Endothelial cell of umbilical vein (primary cell): ENCODE results near the gene KIF26B. TPM values are rescaled to one million over a fixed set of nuclear protein-coding genes. Genes with fewer than 3 reads are reported as not detected.

Experiments
- BruUV-seq: library from RNA; stranded (reverse); fragments of 400-500 nt; replicated peaks from 2 replicates; lab custom pipeline; 2021; lab: Mats Ljungman, UMichigan
- CTCF ChIA-PET: fragments of 300-600, 350-600 bp; sonication (Branson Sonifier 250); formaldehyde crosslinking; loops from one replicate; lab custom pipeline; 2021; ENCODE audit warnings: antibody characterized with exemption, inconsistent platforms; lab: Charles Lee
- POLR2A ChIA-PET: fragments of 300-600, 350-600 bp; sonication (Branson Sonifier 250); formaldehyde crosslinking; loops from one replicate; lab custom pipeline; 2021; ENCODE audit warnings: antibody characterized with exemption, inconsistent platforms; lab: Charles Lee
- DNase-seq: peaks from one replicate; pipeline ENCODE4 v3.0.0-alpha.2; 2011; ENCODE audit warnings: low read depth, low spot score
- FAIRE-seq: peaks from 2 replicates; lab custom pipeline; 2011; peaks lifted over from hg19 to GRCh38; lab: Jason Lieb, UNC
- H2AFZ ChIP-seq: 2 replicates; pipeline ENCODE4 v1.6.0; 2012; ENCODE audit warnings: low read depth, low read length, control low read depth, inconsistent platforms
- H3K27ac ChIP-seq: 2 replicates; pipeline ENCODE4 v1.5.1; 2011; ENCODE audit warnings: low read depth, mild to moderate bottlenecking, control low read depth, low read length, moderate library complexity; ENCODE audit not compliant: insufficient read depth
- H3K27me3 ChIP-seq, 2 experiments: 2 replicates each; pipeline versions ENCODE4 v1.6.0 to v1.6.1; 2011; ENCODE audit warnings: low read length in 2 of 2, mixed read lengths in 1 of 2; ENCODE audit not compliant: control insufficient read depth in 2 of 2, insufficient read depth in 2 of 2
- H3K36me3 ChIP-seq, 2 experiments: 2 replicates in 1 of 2; 3 replicates in 1 of 2; pipeline ENCODE4 v1.5.1; 2011; ENCODE audit warnings: low read length in 2 of 2, mild to moderate bottlenecking in 1 of 2, moderate library complexity in 1 of 2; ENCODE audit not compliant: control insufficient read depth in 2 of 2, insufficient read depth in 2 of 2; ENCODE audit errors: extremely low read depth in 1 of 2
- H3K4me1 ChIP-seq: 3 replicates; pipeline ENCODE4 v1.5.1; 2011; ENCODE audit warnings: mild to moderate bottlenecking, low read length; ENCODE audit not compliant: control insufficient read depth, insufficient read depth; ENCODE audit errors: extremely low read depth
- H3K4me2 ChIP-seq: 2 replicates; pipeline ENCODE4 v1.6.1; 2011; ENCODE audit warnings: low read length, control low read depth, mixed read lengths; ENCODE audit not compliant: insufficient read depth
- H3K4me3 ChIP-seq, 3 experiments: fragments of 200-600 bp in 1 of 3; sonication (generic), shearing (Covaris generic) in 1 of 3; replicated peaks in 1 of 3; 2 replicates each; pipeline ENCODE4 v1.5.1; 2011 to 2016; ENCODE audit warnings: control low read depth in 3 of 3, low read length in 3 of 3, mild to moderate bottlenecking in 2 of 3, inconsistent platforms in 1 of 3, low read depth in 1 of 3, moderate library complexity in 1 of 3; ENCODE audit not compliant: insufficient read depth in 1 of 3
- H3K79me2 ChIP-seq: 2 replicates; pipeline ENCODE4 v1.6.0; 2012; ENCODE audit warnings: low read length, inconsistent platforms; ENCODE audit not compliant: control insufficient read depth, insufficient read depth
- H3K9ac ChIP-seq: replicated peaks from 2 replicates; pipeline ENCODE3; 2011; ENCODE audit warnings: low read length, control low read depth; ENCODE audit not compliant: insufficient read depth; ENCODE audit errors: extremely low read depth
- H3K9me1 ChIP-seq: replicated peaks from 3 replicates; pipeline ENCODE4 v1.6.0; 2011; ENCODE audit warnings: mild to moderate bottlenecking, low read length; ENCODE audit not compliant: control insufficient read depth, insufficient read depth; ENCODE audit errors: extremely low read depth
- H3K9me3 ChIP-seq: replicated peaks from 2 replicates; pipeline ENCODE4 v1.5.1; 2012; ENCODE audit warnings: low read length, inconsistent platforms; ENCODE audit not compliant: control insufficient read depth, insufficient read depth
- H4K20me1 ChIP-seq: replicated peaks from 2 replicates; pipeline ENCODE3; 2011; ENCODE audit warnings: mild to moderate bottlenecking, low read length; ENCODE audit not compliant: control insufficient read depth, insufficient read depth; ENCODE audit errors: extremely low read depth
- EZH2 ChIP-seq: IDR thresholded peaks from 2 replicates; pipeline ENCODE4 v1.6.1; 2012; ENCODE audit warnings: borderline replicate concordance, low read depth, mild to moderate bottlenecking, moderate library complexity, low read length, inconsistent platforms; ENCODE audit not compliant: severe bottlenecking
- FOS ChIP-seq: IDR thresholded peaks from 2 replicates; pipeline ENCODE4 v1.6.1; 2011; ENCODE audit warnings: mild to moderate bottlenecking, low read length, moderate library complexity, borderline replicate concordance; ENCODE audit not compliant: insufficient read depth
- GATA2 ChIP-seq: IDR thresholded peaks from 2 replicates; pipeline ENCODE4 v1.7.0; 2011; ENCODE audit warnings: low read depth, mild to moderate bottlenecking, moderate library complexity, mixed read lengths, low read length; ENCODE audit not compliant: insufficient read length, insufficient read depth
- JUN ChIP-seq: IDR thresholded peaks from 2 replicates; pipeline ENCODE4 v1.6.1; 2011; ENCODE audit warnings: borderline replicate concordance, low read depth; ENCODE audit not compliant: insufficient read length, insufficient read depth
- MYC ChIP-seq: IDR thresholded peaks from one replicate; pipeline ENCODE4 v1.6.1; 2011; ENCODE audit warnings: mild to moderate bottlenecking, low read depth, low read length
- POLR2A ChIP-seq: IDR thresholded peaks from 2 replicates; pipeline ENCODE4 v1.6.1; 2012; ENCODE audit warnings: low read depth, mild to moderate bottlenecking, control low read depth, low read length
- POLR2AphosphoS5 ChIP-seq: IDR thresholded peaks from 2 replicates; pipeline ENCODE4 v1.6.1; 2012; ENCODE audit warnings: low read depth, mild to moderate bottlenecking, control low read depth, low read length, moderate library complexity; ENCODE audit not compliant: insufficient read depth
- dilution Hi-C: fragments of 300-500 bp; cut with MboI; formaldehyde crosslinking; loops from one replicate; pipeline ENCODE4 v1.15.0; 2019; ENCODE audit warnings: low sequenced_read_pairs; ENCODE audit not compliant: extremely low pct_ligation_motif_present
- intact Hi-C: fragments of 100-400 bp; cut with micrococcal nuclease; formaldehyde crosslinking; loops from one replicate; pipeline ENCODE4 v1.10.0; 2022
- polyA plus RNA-seq, 4 experiments: library from polyadenylated mRNA; depleted of rRNA in 3 of 4; stranded (reverse) in 3 of 4; unstranded in 1 of 4; fragments of >200 nt; gene quantifications; 2 replicates each; pipeline versions ENCODE4 v1.2.1 to v1.2.3, GENCODE V29; 2011 to 2012; ENCODE audit warnings: missing spikeins in 1 of 4
- total RNA-seq: library from RNA; stranded (reverse); gene quantifications from 2 replicates; pipeline ENCODE4 v1.2.3, GENCODE V29; 2021
- TF ChIP-seq, protein P1 (sequence below), 2 donors: IDR thresholded peaks; 1 replicate in 1 of 2; 2 replicates in 1 of 2; pipeline ENCODE4 v1.5.1; 2011; ENCODE audit warnings: low read length in 2 of 2, mild to moderate bottlenecking in 2 of 2, moderate library complexity in 2 of 2, control low read depth in 1 of 2, inconsistent platforms in 1 of 2, low read depth in 1 of 2; ENCODE audit not compliant: insufficient read depth in 1 of 2; ENCODE audit errors: extremely low read depth in 1 of 2
- TF ChIP-seq, protein P2 (sequence below): IDR thresholded peaks from 2 replicates; pipeline ENCODE4 v1.6.1; 2011; ENCODE audit not compliant: insufficient read depth, insufficient read length

KIF26B gene
- total and polyA plus RNA-seq, 2 donors (not counting 3 experiments of a cell fraction or from before 2014, with no cell fraction given): 0.04 to 0.49 TPM

DNA sequence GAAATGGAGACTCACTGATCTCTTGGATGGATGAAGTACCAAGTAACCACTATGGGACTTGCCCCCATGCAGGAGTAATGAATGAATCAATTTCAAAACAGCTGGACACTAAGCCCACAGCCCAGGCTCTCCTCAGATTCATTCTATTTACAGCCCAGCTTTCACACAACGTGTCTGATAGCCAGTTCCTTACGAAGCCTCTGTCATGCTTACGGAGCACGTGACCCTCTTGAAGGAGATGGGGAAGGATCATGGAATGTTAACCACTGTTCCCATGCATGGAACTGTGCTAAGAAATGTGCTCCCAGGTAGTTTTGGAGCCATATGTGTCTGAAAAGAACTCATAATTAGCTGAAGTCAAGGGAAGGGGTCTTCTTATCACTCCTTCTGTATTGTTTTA lies 124.1 kb downstream of the KIF26B start:
- dilution Hi-C loops: no loop called here
- Histone ChIP-seq H3K36me3 (no peaks in the 10 kb centered on the region), H2AFZ (no peak overlapping the region), H3K4me1 (no peaks in the 10 kb centered on the region), H4K20me1 (no peaks in the 10 kb centered on the region), H3K27ac (no peak overlapping the region), H3K9me1 (no peaks in the 10 kb centered on the region), H3K27me3 (no peaks in the 10 kb centered on the region), H3K79me2 (no peaks in the 10 kb centered on the region), H3K9ac (no peak overlapping the region), H3K4me2 (no peak overlapping the region), H3K4me3 (no peak overlapping the region), H3K9me3 (no peaks in the 10 kb centered on the region)
- FAIRE-seq (no peak), DNase-seq (no peak)
- ChIA-PET POLR2A (no interaction called here), CTCF (interaction anchor here (0.6 kb wide), 1 partner anchor 609 kb away, joined by 3 read pairs; no protein-coding TSS in a partner anchor)
- no TSS peak for BruUV-seq
- intact Hi-C loops: no loop called here
- TF ChIP-seq POLR2AphosphoS5 (no peak), MYC (no peak), EZH2 (no peak), GATA2 (no peak), POLR2A (no peak), JUN (no peak), FOS (no peak)
- TF ChIP-seq, protein P1, sequence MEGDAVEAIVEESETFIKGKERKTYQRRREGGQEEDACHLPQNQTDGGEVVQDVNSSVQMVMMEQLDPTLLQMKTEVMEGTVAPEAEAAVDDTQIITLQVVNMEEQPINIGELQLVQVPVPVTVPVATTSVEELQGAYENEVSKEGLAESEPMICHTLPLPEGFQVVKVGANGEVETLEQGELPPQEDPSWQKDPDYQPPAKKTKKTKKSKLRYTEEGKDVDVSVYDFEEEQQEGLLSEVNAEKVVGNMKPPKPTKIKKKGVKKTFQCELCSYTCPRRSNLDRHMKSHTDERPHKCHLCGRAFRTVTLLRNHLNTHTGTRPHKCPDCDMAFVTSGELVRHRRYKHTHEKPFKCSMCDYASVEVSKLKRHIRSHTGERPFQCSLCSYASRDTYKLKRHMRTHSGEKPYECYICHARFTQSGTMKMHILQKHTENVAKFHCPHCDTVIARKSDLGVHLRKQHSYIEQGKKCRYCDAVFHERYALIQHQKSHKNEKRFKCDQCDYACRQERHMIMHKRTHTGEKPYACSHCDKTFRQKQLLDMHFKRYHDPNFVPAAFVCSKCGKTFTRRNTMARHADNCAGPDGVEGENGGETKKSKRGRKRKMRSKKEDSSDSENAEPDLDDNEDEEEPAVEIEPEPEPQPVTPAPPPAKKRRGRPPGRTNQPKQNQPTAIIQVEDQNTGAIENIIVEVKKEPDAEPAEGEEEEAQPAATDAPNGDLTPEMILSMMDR (IDR thresholded peaks at IDR 0.05; ENCODE audit: extremely low read depth in 1 of 2, insufficient read depth in 1 of 2, low read depth in 1 of 2, low read length in 2 of 2): no peak
- TF ChIP-seq, protein P2, sequence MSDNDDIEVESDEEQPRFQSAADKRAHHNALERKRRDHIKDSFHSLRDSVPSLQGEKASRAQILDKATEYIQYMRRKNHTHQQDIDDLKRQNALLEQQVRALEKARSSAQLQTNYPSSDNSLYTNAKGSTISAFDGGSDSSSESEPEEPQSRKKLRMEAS: no peak
